Measurements from ENCODE around the gene CRIP1. TPM values are rescaled to one million over a fixed set of nuclear protein-coding genes. Genes with fewer than 3 reads are reported as not detected.

CRIP1 gene
- total RNA-seq (2014; rRNA removed; shearing (Covaris generic)): 8.6 TPM in 1 of 2 replicates, not detected in the other

- in situ Hi-C loops (cut with HindIII; ENCODE audit: low sequenced_read_pairs): no loop called here
These were observed at the start of gene CRIP1 for GRCh38 chr14:105486163-105486973. Gene CRIP1, plus strand, starts transcription at chr14:105486886. Its CDS starts 374 bp downstream, at chr14:105487260.

GRCh38 chr14:105436891-105437722 is 49.6 kb upstream of the CRIP1 start:
- in situ Hi-C loops (cut with HindIII; ENCODE audit: low sequenced_read_pairs): no loop called here
- no peak for DNase-seq (ENCODE audit: low spot score)

More at GRCh38 chr14:105486163-105486973, at the start of gene CRIP1:
- no peak for DNase-seq (ENCODE audit: low spot score)

GRCh38 chr14:105437723-105438500 is 48.8 kb upstream of the CRIP1 start:
- peak; percentile 51 for DNase-seq (ENCODE audit: low spot score)
- in situ Hi-C loops (cut with HindIII; ENCODE audit: low sequenced_read_pairs): no loop called here

GRCh38 chr14:105439179-105439578 is 47.5 kb upstream of the CRIP1 start:
- DNase-seq (ENCODE audit: low spot score): no peak
- in situ Hi-C loops (cut with HindIII; ENCODE audit: low sequenced_read_pairs): no loop called here

GRCh38 chr14:105439710-105440553 is 46.8 kb upstream of the CRIP1 start:
- peak; percentile 71 for DNase-seq (ENCODE audit: low spot score)

GRCh38 chr14:105440554-105440900 is 46.2 kb upstream of the CRIP1 start:
- in situ Hi-C loops (cut with HindIII; ENCODE audit: low sequenced_read_pairs): no loop called here

More at GRCh38 chr14:105439710-105440553, 46.8 kb upstream of the CRIP1 start:
- in situ Hi-C loops (cut with HindIII; ENCODE audit: low sequenced_read_pairs): no loop called here

GRCh38 chr14:105440992-105441391 is 45.7 kb upstream of the CRIP1 start:
- in situ Hi-C loops (cut with HindIII; ENCODE audit: low sequenced_read_pairs): no loop called here
- no peak for DNase-seq (ENCODE audit: low spot score)

More at GRCh38 chr14:105440554-105440900, 46.2 kb upstream of the CRIP1 start:
- DNase-seq (ENCODE audit: low spot score): no peak

- in situ Hi-C loops (cut with HindIII; ENCODE audit: low sequenced_read_pairs): no loop called here
- no peak for DNase-seq (ENCODE audit: low spot score)
These were observed 44.6 kb upstream of the CRIP1 start for GRCh38 chr14:105442125-105442524.

GRCh38 chr14:105442834-105443233 is 43.9 kb upstream of the CRIP1 start:
- in situ Hi-C loops (cut with HindIII; ENCODE audit: low sequenced_read_pairs): no loop called here

GRCh38 chr14:105444859-105445258 is 41.8 kb upstream of the CRIP1 start:
- in situ Hi-C loops (cut with HindIII; ENCODE audit: low sequenced_read_pairs): no loop called here
- DNase-seq (ENCODE audit: low spot score): no peak

More at GRCh38 chr14:105442834-105443233, 43.9 kb upstream of the CRIP1 start:
- DNase-seq (ENCODE audit: low spot score): no peak

- in situ Hi-C loops (cut with HindIII; ENCODE audit: low sequenced_read_pairs): no loop called here
- DNase-seq (ENCODE audit: low spot score): no peak
These were observed 41.4 kb upstream of the CRIP1 start for GRCh38 chr14:105445290-105445689.

- DNase-seq (ENCODE audit: low spot score): no peak
- in situ Hi-C loops (cut with HindIII; ENCODE audit: low sequenced_read_pairs): no loop called here
These were observed 40.5 kb upstream of the CRIP1 start for GRCh38 chr14:105445901-105446845.

GRCh38 chr14:105446971-105447370 is 39.7 kb upstream of the CRIP1 start:
- no peak for DNase-seq (ENCODE audit: low spot score)
- in situ Hi-C loops (cut with HindIII; ENCODE audit: low sequenced_read_pairs): no loop called here

- DNase-seq (ENCODE audit: low spot score): no peak
- in situ Hi-C loops (cut with HindIII; ENCODE audit: low sequenced_read_pairs): no loop called here
These were observed 38.7 kb upstream of the CRIP1 start for GRCh38 chr14:105447651-105448640.

GRCh38 chr14:105448706-105449111 is 38.0 kb upstream of the CRIP1 start:
- in situ Hi-C loops (cut with HindIII; ENCODE audit: low sequenced_read_pairs): no loop called here
- DNase-seq (ENCODE audit: low spot score): peak; percentile 66
